ENCODE data around the gene MSH6. TPM values are rescaled to one million over a fixed set of nuclear protein-coding genes. Genes with fewer than 3 reads are reported as not detected.

MSH6 gene, protein sequence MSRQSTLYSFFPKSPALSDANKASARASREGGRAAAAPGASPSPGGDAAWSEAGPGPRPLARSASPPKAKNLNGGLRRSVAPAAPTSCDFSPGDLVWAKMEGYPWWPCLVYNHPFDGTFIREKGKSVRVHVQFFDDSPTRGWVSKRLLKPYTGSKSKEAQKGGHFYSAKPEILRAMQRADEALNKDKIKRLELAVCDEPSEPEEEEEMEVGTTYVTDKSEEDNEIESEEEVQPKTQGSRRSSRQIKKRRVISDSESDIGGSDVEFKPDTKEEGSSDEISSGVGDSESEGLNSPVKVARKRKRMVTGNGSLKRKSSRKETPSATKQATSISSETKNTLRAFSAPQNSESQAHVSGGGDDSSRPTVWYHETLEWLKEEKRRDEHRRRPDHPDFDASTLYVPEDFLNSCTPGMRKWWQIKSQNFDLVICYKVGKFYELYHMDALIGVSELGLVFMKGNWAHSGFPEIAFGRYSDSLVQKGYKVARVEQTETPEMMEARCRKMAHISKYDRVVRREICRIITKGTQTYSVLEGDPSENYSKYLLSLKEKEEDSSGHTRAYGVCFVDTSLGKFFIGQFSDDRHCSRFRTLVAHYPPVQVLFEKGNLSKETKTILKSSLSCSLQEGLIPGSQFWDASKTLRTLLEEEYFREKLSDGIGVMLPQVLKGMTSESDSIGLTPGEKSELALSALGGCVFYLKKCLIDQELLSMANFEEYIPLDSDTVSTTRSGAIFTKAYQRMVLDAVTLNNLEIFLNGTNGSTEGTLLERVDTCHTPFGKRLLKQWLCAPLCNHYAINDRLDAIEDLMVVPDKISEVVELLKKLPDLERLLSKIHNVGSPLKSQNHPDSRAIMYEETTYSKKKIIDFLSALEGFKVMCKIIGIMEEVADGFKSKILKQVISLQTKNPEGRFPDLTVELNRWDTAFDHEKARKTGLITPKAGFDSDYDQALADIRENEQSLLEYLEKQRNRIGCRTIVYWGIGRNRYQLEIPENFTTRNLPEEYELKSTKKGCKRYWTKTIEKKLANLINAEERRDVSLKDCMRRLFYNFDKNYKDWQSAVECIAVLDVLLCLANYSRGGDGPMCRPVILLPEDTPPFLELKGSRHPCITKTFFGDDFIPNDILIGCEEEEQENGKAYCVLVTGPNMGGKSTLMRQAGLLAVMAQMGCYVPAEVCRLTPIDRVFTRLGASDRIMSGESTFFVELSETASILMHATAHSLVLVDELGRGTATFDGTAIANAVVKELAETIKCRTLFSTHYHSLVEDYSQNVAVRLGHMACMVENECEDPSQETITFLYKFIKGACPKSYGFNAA (N-terminal part only)
- total RNA-seq = 75.3 and 83.4 TPM in 2 replicates

DNA sequence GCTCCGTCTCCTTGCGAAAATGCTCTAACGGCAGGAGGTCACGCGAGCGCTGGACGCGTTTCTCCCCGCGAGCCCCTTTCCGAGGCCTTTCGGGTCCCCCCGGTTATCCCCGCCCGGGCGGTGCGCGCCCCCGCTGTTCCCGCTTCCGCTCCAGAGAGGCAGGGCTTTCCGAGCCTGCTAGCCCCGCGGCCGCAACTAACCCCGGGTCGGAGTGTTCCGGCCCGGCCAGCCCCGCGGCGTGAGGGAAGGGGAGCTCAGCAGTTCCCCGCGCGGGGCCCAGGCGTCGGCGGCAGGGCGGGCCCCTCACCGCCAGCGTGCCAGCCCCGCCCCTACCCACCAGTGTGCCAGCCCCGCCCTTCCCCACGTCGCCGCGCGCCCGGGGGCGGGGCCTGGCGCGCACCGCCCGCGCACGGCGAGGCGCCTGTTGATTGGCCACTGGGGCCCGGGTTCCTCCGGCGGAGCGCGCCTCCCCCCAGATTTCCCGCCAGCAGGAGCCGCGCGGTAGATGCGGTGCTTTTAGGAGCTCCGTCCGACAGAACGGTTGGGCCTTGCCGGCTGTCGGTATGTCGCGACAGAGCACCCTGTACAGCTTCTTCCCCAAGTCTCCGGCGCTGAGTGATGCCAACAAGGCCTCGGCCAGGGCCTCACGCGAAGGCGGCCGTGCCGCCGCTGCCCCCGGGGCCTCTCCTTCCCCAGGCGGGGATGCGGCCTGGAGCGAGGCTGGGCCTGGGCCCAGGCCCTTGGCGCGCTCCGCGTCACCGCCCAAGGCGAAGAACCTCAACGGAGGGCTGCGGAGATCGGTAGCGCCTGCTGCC is at the start of gene MSH6:
Gene MSH6 (plus strand): TSS at position 475 of the 815 bp plus-strand sequence. CDS start 89 bp downstream, at position 564.
- intact Hi-C loops (cut with micrococcal nuclease) = loop anchor here (1.0 to 2.0 kb wide), 8 partner anchors 26 to 866 kb away; partner anchors contain the start of genes FBXO11 and MSH2

DNA sequence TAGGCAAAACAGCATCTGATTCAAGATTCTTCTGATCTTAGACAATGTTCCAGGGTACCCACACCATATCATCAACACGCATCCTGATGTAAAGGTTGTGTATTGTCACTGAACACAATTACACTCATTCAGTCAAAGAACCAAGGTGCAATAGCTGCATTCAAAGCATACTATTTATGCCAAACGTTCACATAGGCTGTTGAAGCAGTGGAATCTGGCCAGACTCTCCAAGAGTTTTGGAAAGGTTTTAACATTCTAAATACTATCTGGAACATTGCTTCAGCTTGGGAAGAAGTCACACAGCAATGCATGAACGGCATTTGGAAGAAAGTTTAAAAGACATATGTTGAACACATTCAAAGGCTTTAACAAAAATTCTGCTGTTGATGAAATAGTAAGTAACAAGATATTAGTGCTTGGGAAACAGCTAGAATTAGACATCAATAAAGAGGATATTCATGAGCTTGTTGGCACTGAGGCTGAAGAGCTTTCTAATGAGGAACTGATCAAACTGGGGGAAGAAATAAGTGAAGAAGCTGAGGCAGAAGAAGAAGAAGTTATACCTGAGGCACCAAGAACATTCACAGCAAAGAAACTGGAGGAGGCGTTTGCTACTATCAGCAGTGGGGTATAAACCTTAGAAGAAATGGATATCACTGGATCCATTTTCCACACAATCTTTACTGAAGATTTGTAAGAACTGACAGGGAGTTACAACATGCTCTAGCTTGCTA is 47.6 kb upstream of the MSH6 start:
- intact Hi-C loops (cut with micrococcal nuclease) = no loop called here

DNA sequence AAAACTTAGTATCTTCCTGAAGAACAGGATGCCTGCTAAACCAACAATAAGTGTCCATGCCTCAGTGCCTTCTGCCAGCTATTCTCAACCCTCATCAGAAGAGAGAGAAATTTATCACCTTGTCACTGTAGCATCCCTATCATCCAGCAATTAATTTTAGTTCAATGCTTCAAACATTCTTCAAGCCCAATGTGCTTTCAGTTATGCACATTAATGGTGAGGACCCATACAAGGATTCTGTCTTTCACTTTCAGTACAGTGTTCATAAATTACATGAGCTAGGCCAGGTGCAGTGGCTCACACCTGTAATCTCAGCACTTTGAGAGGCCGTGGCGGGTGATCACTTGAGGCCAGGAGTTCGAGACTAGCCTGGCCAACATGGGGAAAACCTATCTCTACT is 47.0 kb upstream of the MSH6 start:
- intact Hi-C loops (cut with micrococcal nuclease) = no loop called here

DNA sequence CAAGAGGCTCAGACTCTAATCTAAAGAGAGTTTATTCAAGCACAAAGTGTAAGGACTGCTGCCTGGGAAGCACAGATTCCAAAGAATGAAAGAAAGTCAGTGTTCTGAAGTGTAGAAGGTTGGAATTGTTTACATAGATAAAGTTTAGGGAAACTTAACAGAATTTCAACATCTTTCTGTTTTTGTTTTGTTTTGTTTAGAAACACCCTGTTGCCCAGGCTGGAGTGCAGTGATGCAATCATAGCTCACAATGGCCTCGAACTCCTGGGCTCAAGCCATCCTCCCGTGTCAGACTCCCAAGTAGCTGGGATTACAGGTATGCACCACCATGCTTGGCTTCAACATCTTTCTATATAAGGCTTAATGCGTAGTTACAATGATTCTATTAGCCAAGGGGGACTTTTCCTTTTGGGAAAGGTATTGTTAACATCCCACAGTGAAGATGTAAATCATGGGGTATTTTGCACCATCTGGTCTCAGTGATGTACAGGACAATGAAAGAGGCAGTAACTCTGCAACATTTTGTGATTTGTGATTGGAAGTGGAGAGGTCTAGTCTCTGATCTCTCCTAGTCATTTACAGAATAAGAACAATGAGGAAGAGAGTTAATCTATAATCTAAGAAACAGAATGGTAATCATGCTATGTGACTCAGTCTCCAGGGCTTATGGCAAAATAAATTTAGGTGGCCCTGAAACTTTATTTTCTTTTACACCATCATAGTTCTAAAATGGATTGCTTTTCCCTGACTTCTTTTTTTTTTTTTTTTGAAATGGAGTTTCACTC is 45.6 kb upstream of the MSH6 start:
- intact Hi-C loops (cut with micrococcal nuclease) = no loop called here

DNA sequence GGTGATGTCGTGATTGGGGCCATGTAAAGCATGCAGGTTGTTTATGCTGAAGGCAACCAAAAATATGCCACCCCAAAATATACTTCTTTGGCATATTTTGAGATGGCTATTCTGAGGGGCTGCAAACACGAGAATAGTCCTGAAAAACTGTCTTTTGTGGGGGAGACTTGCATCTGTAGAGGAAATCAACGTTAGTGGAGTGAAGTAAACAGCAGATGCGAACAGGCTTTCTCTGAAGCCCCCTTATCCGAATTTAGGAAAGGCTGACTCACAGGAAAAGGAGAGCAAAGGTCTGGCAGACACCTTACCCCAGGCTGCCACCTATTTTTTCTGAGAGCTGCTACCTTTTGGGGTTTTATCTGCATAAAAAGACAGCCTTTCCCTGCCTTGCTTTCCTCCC is 44.6 kb upstream of the MSH6 start:
- intact Hi-C loops (cut with micrococcal nuclease) = no loop called here

DNA sequence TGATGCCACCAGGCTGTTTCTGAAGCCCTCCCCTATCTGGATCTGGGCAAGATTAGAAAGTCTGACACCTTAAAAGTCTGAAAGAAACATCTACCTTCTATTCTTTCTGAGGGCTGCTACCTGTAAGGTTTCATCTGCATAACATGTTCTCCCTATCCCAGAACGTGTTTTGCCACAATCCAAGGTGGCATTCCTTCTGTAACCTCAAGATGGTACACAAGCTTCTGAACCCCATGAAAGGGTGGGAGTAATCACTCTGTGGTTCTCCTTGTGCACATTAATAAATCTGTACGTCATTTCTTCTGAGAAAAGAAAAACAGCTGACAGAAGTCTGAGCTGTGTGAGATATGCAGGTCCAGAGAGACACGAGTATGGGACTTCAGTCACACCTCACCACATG is 41.8 kb upstream of the MSH6 start:
- intact Hi-C loops (cut with micrococcal nuclease) = no loop called here

DNA sequence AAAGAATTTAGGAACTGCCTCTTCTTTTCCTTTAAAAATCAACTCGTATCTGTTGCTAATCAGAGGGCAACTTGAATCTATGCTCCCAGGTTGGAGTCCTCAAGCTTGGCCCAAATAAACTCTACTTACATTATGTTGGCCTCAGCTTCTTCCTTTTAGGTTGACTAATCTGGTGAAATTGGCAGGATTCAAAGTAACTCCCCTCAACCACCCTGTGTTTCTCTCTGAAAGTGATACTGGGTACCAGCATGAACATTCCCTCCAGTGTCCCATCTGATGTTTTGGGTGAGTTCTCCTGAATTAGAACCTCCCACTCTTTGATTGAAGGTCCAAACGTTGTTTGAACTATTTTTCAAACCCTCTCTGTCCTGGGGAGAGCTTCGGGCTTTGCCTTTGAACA is 41.3 kb upstream of the MSH6 start:
- intact Hi-C loops (cut with micrococcal nuclease) = no loop called here

DNA sequence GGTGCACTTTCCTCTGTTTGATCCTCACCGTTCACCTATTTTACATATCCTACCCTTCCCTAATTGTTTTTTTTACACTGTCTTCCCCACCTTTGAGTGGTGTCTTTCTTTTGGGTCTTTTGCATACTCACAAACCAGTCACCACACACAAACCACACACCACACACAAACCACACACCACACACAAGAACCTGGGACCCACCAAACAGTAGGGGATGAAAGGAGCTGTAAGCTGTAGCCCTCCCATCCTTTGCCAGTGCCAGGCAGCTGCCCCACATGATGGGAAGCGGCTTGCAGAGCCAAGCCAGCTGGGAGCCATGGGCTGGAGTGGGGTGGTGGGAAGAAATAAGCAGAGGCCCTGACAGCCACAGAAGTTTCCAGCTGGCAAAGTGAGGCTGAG is 38.9 kb upstream of the MSH6 start:
- intact Hi-C loops (cut with micrococcal nuclease) = no loop called here

DNA sequence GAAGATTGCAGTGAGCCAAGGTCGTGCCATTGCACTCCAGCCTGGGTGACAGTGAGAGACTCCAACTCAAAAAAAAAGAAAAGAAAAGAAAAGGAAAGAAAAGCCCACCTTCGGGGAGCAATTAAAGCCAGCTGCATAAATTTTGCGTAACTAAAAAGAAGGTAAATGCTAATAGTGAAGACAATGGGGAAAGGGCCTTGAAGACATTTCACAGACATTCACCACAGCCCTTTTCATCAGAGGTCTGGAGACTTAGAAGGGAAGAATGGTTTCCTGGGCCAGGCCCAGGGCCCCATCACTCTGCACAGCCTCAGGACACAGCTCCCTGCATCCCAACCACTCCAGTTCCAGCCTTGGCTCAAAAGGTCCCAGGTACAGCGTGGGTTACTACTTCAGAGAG is 35.1 kb upstream of the MSH6 start:
- intact Hi-C loops (cut with micrococcal nuclease) = no loop called here

DNA sequence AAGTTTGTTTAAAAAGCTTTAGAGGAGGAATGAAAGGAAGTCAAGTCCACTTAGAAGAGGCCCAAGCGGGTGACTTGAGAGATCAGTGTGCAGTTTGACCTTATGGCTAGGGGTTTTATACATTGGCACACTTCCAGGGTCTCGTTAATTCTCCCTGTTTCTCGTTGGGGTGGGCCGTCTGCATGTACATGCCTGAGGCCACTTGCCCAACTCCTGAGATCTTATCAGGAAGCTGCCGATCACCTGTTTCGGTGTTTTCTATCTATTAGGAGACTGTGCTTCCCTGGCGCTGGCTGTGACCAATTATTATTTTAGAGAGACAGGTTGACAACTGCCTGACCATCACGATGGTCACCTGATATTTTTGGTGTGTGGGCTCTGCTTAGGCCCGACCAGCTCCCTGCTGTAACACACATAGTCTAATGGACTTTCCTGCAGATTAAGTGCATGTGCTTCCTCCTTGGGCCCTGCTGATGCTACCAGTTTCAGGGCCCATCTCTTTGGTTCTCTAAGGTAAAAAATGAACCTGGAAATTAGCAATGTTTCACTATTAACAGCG is 31.0 kb upstream of the MSH6 start:
- intact Hi-C loops (cut with micrococcal nuclease) = no loop called here

DNA sequence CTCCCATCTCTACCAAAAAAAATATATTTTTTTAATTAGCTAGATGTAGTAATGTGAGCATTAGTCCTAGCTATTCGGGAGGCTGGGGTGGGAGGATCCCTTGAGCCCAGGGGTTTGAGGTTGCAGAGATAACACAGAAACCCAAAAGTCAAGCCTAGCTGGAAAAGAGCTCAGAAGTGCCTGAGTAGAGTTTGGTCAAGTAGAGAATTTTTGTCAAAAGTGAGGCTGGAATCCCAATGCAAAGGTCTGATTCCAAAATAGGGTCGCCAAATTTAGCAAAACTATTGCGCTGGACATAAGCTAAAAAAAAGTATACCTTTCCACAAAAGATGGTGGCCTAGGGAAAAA is 15.5 kb upstream of the MSH6 start:
- intact Hi-C loops (cut with micrococcal nuclease) = loop anchor here (1.0 kb wide), 1 partner anchor 330 kb away; no protein-coding TSS in a partner anchor

DNA sequence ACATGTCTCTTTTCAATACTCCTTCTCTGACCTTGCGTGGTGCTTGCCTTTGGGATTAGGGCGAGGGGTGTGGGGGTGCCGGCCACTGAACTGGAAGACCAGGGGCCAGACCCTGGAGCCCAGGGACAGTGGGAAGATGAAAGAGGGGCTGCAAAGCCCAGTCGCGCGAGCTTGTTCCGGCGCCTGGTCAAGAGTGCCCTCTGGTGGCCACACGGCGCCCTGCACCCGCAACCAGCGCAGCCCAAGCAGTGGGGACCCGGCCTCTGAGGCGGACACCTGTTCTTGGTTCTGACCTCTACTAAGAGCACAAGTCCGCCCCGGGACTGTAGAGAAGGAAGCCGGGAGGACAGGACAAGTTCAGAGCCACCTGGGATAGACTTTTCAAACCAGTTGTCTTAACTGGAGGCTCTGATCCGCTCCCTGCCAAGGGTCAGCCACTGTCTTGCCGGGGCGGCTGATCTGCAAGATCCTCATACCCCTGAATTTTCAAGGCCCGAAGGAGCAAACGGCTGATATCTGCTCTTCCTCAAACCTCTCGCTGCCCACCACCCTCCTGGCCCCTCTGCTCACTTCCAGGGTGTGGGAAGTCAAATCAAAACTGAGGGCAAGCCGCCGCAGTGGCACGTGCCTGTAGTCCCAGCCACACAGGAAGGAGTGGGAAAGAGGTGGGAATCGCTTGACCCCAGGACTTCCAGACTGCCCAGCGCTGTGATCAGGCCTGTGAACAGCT is 14.9 kb upstream of the MSH6 start:
- intact Hi-C loops (cut with micrococcal nuclease) = loop anchor here (1.0 kb wide), 4 partner anchors 247 to 380 kb away; no protein-coding TSS in a partner anchor

DNA sequence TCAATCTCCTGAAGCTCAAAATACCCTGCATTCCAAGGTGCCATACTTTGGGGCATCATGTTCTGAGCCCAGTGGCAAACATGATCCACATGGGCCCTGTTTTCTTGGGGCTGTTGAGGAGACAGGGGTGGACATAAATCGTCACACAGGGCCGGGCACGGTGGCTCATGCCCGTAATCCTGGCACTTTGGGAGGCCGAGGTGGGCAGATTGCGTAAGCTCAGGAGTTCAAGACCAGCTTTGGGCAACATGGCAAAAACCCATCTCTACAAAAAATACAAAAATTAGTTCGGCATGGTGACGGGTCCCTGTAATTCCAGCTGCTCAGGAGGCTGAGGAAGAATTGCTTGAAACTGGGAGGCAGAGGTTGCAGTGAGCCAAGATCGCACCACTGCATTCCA is 13.6 kb upstream of the MSH6 start:
- intact Hi-C loops (cut with micrococcal nuclease) = no loop called here

DNA sequence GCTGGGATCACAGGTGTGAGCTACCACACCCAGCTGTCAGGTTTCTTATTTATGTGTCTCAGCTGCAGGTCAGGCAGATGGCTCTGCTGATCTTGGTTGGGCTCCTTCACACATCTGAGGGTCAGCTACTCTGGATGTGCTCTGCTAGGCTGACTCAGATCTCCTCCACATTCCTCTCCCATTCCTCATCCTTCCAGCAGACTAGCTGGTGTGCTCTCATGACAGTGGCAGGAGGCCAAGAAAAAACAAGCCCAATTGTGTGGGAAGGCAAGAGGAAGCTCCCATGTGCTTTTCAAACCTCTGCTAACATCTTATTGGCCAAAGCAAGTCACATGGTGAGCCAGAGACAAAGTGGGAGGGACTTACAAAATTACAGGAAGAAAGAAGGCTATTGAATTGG is 11.7 kb upstream of the MSH6 start:
- intact Hi-C loops (cut with micrococcal nuclease) = no loop called here

DNA sequence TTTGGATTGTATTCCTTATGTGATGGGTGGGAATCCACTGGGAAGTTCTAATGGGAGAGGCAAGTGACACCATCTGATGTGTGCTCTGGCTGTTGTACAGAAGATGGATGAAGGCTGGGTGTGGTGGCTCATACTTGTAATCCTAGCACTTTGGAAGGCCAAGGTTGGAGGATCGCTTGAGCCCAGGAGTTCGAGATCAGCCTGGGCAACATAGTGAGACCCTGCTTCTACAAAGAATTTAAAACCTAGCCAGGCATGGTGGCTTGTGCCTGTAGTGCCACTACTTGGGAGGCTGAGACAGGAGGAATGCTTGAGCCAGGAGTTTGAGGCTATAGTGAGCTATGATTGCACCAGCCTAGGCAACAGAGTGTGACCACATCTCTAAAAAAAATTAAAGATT is 10.6 kb upstream of the MSH6 start:
- intact Hi-C loops (cut with micrococcal nuclease) = no loop called here

DNA sequence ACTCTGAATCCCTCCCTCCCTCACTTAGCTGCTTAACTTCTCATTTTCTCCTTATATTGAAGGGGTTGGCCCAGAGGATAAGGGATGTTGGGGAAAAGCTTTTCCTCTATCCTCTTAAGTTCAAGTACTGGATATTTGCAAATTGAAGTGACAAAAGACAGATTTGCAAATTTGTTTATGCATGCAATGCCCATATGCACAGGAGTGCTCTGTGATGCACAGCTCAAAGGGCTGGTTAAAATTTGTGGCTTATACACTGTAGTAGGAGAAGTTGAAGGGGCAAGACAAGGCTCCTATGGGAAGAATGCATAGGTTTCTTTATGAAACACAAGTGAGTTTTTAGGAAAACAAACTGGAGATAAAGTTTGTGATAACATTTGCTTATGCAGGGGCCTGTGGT is 8.4 kb upstream of the MSH6 start:
- intact Hi-C loops (cut with micrococcal nuclease) = no loop called here

DNA sequence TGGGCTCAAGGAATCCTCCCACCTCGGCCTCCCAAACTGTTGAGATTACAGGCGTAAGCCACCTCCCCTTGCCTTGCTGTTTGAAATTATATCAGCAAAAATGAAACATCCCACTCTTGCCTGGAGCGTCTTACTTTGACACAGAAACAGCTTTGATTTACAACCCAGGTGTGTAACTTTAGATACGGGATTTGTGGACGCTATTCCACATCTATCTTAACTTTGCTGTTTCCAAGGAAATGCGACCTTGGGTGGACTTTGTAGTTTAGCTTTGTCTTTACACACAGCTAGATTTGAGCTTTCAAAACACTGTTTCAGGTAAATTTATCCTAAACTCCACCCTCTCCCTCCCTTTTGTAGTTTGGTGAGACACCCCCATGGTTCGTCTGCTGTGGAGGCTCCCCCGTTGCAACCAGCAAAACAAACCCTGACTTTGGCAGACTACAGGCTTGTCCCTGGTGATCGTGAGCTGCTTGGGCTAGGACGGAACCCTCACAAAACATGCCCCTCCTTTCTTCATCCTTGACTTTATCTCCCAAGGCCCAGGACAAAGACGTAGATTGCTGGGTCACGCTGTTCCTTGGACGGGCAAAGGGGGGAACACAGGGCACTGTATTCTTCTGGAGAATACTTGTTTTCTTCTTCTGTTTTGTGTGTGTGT is 5.5 kb upstream of the MSH6 start:
- intact Hi-C loops (cut with micrococcal nuclease) = no loop called here
